Measurements from ENCODE around the gene TMEM270. TPM values are rescaled to one million over a fixed set of nuclear protein-coding genes. Genes with fewer than 3 reads are reported as not detected.

TMEM270 gene
- total RNA-seq, 1 experiment from 2014 or later, result not detected

- peaks cover 39% of the 10 kb centered on the region for H3K4me1 Mint-ChIP-seq (ENCODE audit: insufficient read depth, unreplicated experiment)
- intact Hi-C loops (cut with micrococcal nuclease), result no loop called here
- DNase-seq (ENCODE audit: unreplicated experiment), result no peak
- H3K9me3 Mint-ChIP-seq (ENCODE audit: unreplicated experiment), result no peaks in the 10 kb centered on the region
- H3K27me3 Mint-ChIP-seq (ENCODE audit: insufficient read depth, unreplicated experiment), result no peaks in the 10 kb centered on the region
- CTCF ChIA-PET, result interaction anchor here (0.6 to 2.1 kb wide), 8 partner anchors 9 to 750 kb away, joined by 3 to 9 read pairs (median 4); no protein-coding TSS in a partner anchor
- H3K36me3 Mint-ChIP-seq (ENCODE audit: insufficient read depth, unreplicated experiment), result no peaks in the 10 kb centered on the region
- peak overlapping the region; percentile 80 for H3K27ac Mint-ChIP-seq (ENCODE audit: low read depth, unreplicated experiment)
- POLR2A ChIA-PET, result interaction anchor here (0.5 to 3.4 kb wide), 13 partner anchors 9 to 302 kb away, joined by 3 to 48 read pairs (median 7); partner anchors contain the start of genes ABHD11 and METTL27
- peak overlapping the region; percentile 11 for H3K4me3 Mint-ChIP-seq (ENCODE audit: unreplicated experiment)
- TF ChIP-seq CTCF (IDR thresholded peaks at IDR 0.05; ENCODE audit: unreplicated experiment), result no peak
- BruUV-seq (replicated peaks), result no TSS peak
These were observed 37.7 kb upstream of the TMEM270 start for GRCh38 chr7:73823257-73823656.

- Mint-ChIP-seq H3K4me1 (ENCODE audit: insufficient read depth, unreplicated experiment) (peaks cover 46% of the 10 kb centered on the region), H3K27ac (ENCODE audit: low read depth, unreplicated experiment) (no peak overlapping the region), H3K36me3 (ENCODE audit: insufficient read depth, unreplicated experiment) (no peaks in the 10 kb centered on the region), H3K4me3 (ENCODE audit: unreplicated experiment) (no peak overlapping the region), H3K27me3 (ENCODE audit: insufficient read depth, unreplicated experiment) (no peaks in the 10 kb centered on the region), H3K9me3 (ENCODE audit: unreplicated experiment) (no peaks in the 10 kb centered on the region)
- BruUV-seq (replicated peaks), result no TSS peak
- ChIA-PET POLR2A (interaction anchor here (1.1 to 3.4 kb wide), 7 partner anchors 10 to 85 kb away, joined by 3 to 48 read pairs (median 13); partner anchors contain the start of genes ABHD11 and METTL27), CTCF (interaction anchor here (0.6 to 3.8 kb wide), 3 partner anchors 31 to 39 kb away, joined by 3 to 21 read pairs (median 7); no protein-coding TSS in a partner anchor)
- no peak for TF ChIP-seq CTCF (IDR thresholded peaks at IDR 0.05; ENCODE audit: unreplicated experiment)
- no peak for DNase-seq (ENCODE audit: unreplicated experiment)
- intact Hi-C loops (cut with micrococcal nuclease), result no loop called here
These were observed 36.9 kb upstream of the TMEM270 start for GRCh38 chr7:73823873-73824592.

DNA sequence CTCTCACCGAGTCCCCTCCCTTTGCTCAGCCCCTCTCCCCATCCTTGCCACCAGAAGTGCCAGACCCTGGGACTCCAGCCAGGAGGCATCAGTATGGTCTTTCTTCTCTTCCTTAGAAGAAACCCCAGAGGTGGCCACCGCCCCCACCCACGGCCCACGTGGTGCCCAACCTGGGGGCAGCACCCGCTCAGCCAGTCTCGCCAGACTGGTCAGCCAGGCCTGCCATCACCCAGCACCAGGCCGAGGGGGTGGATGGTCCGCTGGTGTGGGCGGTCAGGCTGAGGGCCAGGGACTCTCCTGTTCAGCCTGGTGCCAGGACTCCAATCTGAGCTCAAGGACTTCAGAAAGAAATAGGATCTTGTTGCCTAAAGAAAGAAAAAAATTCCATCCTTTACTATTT lies 36.0 kb upstream of the TMEM270 start:
- Mint-ChIP-seq H3K27me3 (ENCODE audit: insufficient read depth, unreplicated experiment) (no peaks in the 10 kb centered on the region), H3K4me3 (ENCODE audit: unreplicated experiment) (no peak overlapping the region), H3K9me3 (ENCODE audit: unreplicated experiment) (no peaks in the 10 kb centered on the region), H3K36me3 (ENCODE audit: insufficient read depth, unreplicated experiment) (no peaks in the 10 kb centered on the region), H3K27ac (ENCODE audit: low read depth, unreplicated experiment) (no peak overlapping the region), H3K4me1 (ENCODE audit: insufficient read depth, unreplicated experiment) (peaks cover 51% of the 10 kb centered on the region)
- TF ChIP-seq CTCF (IDR thresholded peaks at IDR 0.05; ENCODE audit: unreplicated experiment), result no peak
- BruUV-seq (replicated peaks), result no TSS peak
- intact Hi-C loops (cut with micrococcal nuclease), result no loop called here
- POLR2A ChIA-PET, result no interaction called here
- CTCF ChIA-PET, result interaction anchor here (1.4 to 3.8 kb wide), 2 partner anchors 25 to 30 kb away, joined by 5 to 21 read pairs; no protein-coding TSS in a partner anchor
- no peak for DNase-seq (ENCODE audit: unreplicated experiment)

DNA sequence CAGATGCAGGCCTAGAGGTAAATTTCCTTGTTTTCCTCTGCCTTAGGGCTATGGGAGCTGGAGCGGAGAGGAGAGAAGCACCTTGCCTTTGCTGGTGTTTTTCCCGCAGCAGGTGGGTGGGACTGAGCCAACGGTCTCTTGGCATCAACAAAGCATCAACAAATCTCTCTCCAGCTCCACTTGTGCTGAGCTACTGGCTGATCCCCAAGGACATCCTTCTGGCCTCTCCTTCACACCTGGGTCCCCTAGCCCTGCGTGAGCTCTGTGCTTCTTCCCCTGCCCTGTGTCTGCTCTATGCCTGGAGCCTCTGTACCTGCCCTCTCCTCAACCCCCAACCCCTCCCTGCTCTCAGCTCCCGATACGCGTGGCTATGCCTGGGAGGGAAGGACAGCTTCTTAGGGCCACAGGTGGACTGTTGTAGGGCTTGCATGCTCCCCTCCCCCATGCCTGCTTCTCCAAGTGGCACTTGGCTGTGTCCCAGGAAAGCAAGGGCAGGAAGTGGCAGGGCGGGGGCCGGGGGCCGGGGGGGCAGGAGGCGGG lies 33.3 kb upstream of the TMEM270 start:
- Mint-ChIP-seq H3K4me3 (ENCODE audit: unreplicated experiment) (peak overlapping the region; percentile 15), H3K27me3 (ENCODE audit: insufficient read depth, unreplicated experiment) (no peaks in the 10 kb centered on the region)
- POLR2A ChIA-PET, result interaction anchor here (0.8 to 2.8 kb wide), 9 partner anchors 9 to 222 kb away, joined by 3 to 22 read pairs (median 5); partner anchors contain the start of genes ABHD11 and METTL27

More for the DNA sequence above, 33.3 kb upstream of the TMEM270 start:
- intact Hi-C loops (cut with micrococcal nuclease), result no loop called here
- CTCF ChIA-PET, result interaction anchor here (0.5 to 3.8 kb wide), 6 partner anchors 23 to 448 kb away, joined by 3 to 21 read pairs (median 3); no protein-coding TSS in a partner anchor
- BruUV-seq (replicated peaks), result no TSS peak
- DNase-seq (ENCODE audit: unreplicated experiment), result peak; percentile 81
- Mint-ChIP-seq H3K36me3 (ENCODE audit: insufficient read depth, unreplicated experiment) (no peaks in the 10 kb centered on the region), H3K9me3 (ENCODE audit: unreplicated experiment) (no peaks in the 10 kb centered on the region), H3K4me1 (ENCODE audit: insufficient read depth, unreplicated experiment) (peaks cover 41% of the 10 kb centered on the region), H3K27ac (ENCODE audit: low read depth, unreplicated experiment) (peak overlapping the region; percentile 61)
- no peak for TF ChIP-seq CTCF (IDR thresholded peaks at IDR 0.05; ENCODE audit: unreplicated experiment)
